CD4-positive, alpha-beta T cell treated with Interferon alpha-2 for 1 hour (primary cell): ENCODE measurements around the gene TASOR2.

Experiments
- DNase-seq, 2 donors: peaks; one replicate each; pipeline ENCODE4 v3.0.0-alpha.2; 2020 to 2022

Gene TASOR2, protein sequence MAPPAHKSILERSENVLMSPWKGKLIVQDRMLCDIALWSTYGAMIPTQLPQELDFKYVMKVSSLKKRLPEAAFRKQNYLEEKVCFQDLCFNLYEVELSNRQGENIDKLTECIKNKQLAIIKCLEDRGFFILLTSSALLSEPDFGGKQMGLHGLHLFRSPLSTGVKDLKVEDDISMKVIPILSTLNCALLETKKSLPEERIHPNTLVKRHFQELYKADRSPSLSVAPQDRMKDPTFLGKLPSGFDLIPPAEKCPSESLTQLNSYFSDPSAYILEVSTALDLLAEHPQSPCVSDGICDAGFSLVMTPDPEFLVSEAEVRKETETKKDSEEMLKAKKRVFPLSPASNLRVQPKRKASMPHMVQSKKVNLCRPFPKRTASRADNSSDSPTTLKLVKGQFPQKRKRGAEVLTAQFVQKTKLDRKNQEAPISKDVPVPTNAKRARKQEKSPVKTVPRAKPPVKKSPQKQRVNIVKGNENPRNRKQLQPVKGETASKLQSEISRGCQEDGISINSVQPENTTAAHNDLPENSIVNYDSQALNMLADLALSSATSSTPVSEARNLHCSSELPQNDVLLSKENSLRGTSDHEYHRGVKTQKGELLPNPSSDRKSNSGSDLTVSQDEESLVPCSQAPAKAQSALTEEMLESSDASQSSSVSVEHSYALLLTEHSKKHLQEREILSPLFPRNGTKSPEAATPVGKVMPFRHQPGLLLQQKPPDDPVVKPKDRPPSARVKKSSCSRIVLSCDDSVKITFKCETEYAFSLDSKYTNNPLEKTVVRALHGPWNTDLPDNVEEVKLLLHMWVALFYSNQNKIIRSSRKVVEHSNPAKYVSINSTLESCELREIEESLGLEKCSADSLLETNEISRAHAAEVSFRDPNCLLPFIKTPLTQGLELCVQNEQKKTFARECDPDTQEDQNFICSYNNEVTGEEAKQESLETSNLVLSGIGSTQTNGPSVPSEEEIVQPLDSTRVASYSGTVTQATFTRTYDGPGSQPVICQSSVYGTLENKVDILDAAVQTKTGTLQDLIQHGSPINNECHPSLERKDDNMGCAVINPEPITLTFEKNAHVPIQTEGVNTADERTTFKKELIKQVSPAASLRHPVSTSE (N-terminal part only)

DNA sequence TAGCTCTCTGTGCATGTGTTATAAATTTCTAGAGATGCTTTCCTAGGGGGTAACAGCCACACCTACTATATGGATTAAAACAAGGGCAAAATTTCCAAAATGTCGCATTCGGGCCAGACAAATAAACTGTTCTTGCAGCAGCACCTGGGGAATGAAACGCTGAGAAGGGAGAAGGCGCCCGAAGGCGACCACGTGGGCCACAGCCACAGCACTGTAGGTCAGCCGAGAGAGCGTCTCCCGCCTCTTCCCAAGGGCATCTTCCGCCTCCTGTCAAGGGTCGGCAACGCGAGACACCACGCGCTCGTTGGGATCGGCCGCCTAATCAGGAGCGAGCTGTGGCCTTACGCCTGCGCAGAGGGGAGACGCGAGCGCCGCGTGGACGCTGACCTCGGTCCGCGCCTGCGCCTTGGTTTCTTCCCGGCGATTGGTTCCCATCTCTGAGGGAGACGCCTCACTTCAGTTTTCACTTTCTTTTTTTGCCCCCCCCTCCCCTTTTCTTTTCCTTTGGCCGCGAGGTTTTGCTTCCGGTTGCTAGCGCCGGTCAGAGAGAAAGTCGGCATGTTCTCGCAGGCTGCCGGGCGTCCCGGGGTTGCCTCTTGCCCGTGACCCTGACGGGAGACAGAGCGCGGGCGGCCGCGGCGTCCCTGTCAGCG, at the start of gene TASOR2:
Gene TASOR2, plus strand, starts transcription at position 521 of the 653 bp plus-strand sequence. CDS start 35,805 bp downstream, outside the sequence.
- peak; percentile 95 to 98 for DNase-seq

DNA sequence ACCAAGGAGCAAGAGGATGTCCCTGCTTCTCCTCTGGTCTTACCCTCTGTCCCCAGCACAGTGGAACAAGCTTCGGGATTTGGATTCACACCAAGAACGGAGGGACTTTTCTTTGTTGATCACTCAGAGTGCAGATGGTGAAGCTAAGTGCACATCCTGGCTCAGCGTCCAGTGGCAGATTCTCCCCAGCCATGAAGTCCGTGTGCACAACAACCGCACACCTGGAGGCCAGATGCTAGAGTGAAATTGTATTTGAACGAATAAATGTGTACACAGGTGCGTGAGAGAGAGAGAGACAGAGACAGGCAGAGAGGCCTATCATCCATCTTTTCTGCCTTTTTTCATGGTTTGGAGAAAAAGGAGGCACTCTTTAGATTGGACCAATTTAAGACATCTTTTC, 49.7 kb upstream of the TASOR2 start:
- DNase-seq: no peak

DNA sequence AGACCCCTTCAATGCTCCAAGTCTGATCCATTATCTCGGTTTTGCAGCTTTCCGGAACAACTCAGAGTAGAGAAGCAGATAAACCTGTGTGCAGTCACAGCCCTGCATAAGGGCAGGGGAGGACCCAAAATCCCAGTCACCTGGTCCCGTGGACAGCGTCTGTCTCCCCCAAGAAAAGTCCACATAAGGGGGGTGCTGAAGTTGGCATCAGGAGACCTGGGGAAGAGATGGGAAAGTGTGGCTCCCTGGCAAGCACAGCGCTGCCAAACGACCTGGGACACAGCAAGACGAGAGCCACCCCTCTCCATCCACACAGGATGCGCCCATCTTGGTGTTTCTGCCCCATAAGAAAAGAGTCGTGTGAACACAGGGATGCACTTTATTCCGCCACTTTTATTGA, 46.1 kb upstream of the TASOR2 start:
- no peak for DNase-seq

DNA sequence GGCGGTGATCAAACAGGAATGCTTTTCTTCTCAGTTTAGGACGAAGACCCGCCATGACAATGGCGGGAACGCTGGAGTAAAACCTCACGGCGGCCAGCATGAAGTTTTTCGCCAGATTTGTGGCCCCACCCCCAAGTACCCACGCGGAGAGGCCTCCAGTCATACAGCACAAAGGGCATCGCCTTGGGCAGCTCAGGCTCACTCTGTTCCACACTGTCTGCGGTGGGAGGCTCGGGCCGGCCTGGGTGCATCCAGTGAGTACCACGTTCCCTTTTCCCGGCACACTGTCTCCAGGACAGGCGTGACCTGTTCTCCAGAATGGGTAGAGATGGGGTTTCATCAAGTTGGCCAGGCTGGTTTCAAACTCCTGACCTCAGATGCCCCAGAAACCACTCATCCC, 45.6 kb upstream of the TASOR2 start:
- no peak for DNase-seq

DNA sequence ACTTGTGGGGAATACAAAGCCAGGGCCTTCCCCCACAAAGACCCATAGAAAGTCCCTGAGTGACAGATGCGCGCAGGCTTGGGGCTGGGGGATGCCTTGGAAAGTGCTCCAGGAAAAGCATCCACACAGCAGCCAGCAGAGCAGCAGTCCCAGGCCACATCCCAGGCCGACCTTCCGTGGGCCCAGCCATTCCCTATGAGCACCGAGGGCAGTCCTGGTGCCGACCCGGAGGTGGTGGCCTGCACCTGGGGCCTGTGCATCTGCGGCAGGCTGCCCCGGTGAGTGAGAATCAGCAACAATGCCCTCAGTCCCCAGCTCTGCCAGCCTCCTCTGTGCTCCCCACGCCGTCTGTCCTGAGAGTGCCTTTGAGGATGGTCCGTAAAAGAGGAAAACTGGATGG, 44.6 kb upstream of the TASOR2 start:
- no peak for DNase-seq

DNA sequence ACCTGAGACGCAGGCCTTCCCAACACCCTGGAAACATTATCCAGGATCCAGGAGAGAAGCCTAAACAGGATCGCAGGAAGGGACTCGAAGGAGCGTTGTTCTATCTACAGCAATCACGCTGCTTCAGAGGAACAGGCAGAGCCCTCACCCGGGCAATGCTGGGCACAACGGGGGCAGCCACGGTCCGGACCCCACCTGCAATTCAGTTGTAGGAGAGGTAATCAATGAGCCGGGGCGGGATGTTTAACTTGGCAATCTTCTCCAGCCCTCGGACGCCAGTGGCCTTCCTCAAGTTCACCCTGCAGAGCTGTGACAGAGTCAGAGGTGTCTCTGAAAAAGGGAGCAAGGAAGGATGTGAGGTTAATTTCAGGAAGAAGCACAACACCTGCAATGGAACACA, 44.1 kb upstream of the TASOR2 start:
- DNase-seq: no peak

DNA sequence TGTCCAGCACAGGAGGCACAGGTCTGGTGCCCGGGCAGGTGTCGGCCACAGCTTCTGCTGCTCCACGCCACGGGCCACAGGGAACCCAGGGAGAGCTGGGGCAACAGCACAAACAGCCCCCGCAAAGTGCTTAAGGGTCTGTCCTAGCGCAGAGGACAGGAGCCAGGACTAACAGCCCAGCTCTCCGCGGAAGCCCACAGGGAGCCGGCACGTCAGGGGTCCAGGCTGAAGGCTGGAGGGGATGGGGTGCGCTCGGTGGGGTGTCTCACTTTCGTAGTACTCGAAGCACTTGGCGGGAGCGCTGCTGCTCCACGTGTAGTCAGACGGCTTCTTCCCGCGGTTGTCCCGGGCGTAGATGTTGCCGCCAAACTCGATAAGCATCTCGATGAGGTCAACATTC, 43.1 kb upstream of the TASOR2 start:
- no peak for DNase-seq

DNA sequence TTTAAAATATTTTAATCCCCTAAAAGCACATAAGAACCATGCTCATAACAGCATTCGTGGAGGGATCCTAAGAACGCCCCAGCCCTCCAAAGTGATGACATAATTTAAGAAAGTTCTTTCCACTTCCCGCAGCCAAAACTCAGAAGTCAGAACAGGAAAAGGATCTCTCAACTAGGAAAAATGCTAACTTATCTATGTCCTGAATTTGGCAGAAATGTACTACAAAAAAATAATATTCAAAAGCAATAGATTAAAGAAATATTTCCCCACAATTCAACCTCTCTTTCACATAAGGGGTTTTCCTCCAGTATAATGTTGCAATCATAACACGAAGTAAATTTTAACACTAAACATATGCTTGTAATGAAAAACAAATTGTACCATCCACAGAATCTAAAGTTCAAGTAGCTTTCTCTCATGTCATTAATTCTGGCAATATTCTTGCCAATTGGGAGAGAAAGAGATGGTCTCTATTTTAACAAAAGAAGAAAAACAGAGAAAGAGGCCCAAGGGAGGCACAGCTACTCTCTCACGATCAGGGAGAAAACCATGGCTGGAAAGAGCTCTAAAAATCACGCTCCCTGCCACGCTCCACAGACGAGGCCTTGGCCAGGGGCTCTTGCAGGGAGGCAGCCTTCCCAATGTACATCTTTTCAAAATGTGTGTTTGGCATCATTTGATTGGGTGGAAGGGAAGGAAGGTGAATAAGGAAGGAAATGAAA, 41.1 kb upstream of the TASOR2 start:
- DNase-seq: no peak

DNA sequence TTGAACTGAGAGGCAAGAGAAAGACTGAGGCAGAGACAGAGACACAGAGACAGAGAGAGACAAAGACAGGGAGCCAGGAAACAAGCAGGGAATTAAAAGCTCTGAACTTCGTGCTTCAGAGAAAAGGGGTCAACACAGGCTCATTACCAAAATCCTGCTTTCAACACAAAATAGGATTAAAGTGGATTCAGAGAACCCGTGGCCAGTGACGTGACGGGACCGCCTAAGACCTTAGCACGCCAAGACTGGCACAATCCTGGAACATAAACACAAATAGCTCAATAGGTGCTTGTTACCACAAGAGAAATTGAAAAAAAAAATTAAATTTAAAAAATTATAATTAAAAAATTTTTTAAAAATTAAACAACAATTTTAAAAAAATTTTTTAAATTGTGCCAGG, 39.7 kb upstream of the TASOR2 start:
- DNase-seq: no peak

DNA sequence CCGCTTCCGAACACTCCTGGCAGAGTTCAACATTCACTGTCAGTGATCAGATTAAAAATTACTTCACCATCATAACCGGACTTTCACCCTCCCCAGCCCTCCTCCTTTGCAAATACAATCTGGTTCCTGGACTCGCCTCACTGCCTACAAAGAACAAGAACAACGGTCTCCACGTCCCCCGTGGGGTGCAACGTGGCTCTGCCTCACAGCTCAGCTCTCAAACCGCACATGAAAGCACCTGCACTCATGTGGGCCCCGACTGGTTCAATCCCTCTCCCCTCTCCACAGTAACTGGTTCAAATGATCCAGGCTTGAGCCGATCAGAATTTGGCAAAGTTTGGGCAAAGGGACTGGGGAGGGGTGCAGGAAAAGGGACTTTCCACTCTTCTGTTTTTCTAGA, 39.3 kb upstream of the TASOR2 start:
- peak in 1 of 2 donors; percentile 13 for DNase-seq

DNA sequence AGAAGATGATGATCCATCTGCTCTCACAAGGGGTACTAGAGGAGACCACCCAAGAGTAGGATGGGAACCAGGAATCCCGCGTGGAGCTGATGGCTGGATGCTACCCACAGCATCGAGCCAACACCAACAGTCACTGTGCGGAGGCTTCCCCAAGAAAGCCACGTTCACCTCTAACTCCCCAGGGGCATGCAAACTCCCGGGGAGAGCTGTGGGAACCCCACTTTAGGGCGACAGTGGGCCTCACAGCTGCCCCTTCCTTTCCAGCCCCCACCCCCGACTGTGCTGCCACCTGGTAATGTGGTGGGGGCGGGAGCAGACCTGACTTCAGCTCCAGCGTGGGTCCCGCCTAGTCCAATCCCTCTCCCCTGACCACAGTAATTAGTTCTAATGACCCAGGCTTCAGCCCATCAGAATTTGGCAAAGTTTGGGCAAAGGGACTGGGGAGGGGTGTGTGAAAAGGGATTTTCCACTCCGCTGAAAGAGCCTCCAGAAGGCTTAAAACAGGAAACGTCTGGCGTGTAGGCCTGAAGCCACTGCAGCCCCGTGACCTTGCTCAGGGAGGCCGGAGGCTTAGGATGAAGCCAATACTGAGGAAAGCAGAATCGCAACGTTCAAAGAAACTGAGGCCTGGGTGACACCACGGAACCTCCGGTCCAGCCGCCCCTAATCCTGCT, 38.6 kb upstream of the TASOR2 start:
- no peak for DNase-seq

DNA sequence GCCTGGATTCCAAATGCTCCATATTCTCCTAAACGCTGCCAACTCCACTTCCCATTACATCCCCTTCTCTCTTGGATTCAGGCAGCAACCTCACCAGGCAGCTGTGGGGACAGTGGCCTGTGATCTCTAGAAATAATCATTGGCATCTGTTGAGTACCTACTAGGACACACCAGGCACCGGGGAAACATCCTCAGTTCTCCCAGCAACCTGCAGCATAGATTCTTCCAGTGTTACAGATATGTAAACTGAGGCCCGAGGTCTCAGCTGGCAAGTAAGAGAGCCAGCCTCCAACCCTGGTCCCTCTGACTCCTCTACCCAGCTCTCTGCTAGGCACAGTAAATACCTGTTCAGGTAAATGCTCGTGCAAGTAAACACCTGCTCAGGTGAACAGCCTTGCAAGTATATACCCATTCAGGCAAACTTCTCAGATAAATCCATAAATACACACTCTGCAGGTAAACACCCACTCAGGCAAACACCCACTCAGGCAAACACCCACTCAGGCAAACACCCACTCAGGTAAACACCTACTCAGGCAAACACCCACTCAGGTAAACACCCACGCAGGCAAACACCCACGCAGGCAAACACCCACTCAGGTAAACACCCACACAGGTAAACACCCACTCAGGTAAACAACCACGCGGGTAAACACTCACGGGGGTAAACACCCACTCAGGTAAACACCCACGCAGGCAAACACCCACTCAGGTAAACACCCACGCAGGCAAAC, 37.0 kb upstream of the TASOR2 start:
- no peak for DNase-seq

DNA sequence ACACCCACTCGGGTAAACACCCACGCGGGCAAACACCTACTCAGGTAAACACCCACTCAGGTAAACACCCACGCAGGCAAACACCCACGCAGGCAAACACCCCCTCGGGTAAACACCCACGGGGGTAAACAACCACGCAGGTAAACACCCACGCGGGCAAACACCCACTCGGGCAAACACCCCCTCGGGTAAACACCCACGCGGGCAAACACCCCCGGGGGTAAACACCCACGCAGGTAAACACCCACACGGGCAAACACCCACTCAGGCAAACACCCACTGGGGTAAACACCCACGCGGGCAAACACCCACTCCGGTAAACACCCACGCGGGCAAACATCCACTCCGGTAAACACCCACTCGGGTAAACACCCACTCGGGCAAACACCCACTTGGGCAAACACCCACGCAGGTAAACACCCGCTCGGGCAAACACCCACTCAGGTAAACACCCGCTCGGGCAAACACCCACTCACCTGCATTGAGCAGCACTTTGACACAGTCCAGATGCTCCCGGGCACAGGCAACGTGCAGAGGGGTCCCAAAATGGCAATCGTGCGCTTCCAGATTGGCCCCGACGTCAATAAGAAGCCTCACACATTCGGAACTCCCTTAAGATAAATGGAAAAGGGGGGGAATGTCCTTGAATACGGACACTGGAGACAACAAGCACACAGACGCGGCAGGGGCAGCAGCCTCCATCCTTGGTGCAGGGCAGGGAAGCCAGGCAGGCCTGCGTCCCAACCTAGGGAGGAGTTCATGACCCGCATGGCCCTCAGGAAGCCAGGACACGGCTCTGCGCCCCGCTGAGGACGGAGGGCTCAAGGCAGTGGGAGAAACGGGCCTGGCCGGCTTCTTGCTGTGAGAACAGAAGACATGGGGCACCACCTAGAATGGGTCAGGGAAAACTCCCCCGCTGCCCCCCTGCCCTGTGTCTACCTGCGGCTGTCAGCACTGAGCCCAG, 35.9 kb upstream of the TASOR2 start:
- no peak for DNase-seq

DNA sequence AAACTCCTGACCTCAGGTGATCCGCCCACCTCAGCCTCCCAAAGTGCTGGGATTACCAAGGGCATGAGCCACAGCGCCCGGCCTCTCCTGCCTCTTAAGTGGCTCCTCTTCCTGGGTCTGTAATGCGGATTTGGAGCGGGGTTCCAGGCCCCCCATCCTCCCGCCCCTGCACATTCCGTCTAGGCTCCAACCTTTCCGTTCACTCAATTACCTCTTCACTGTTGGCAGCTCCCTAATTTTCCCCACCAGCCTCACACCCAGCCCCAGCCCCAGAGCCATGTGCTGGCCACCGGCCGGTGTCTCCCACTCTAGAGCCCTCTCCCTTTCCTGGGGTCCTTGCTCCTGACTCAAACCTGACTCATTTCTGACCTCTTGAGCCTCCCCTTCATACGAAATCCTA, 34.9 kb upstream of the TASOR2 start:
- no peak for DNase-seq

DNA sequence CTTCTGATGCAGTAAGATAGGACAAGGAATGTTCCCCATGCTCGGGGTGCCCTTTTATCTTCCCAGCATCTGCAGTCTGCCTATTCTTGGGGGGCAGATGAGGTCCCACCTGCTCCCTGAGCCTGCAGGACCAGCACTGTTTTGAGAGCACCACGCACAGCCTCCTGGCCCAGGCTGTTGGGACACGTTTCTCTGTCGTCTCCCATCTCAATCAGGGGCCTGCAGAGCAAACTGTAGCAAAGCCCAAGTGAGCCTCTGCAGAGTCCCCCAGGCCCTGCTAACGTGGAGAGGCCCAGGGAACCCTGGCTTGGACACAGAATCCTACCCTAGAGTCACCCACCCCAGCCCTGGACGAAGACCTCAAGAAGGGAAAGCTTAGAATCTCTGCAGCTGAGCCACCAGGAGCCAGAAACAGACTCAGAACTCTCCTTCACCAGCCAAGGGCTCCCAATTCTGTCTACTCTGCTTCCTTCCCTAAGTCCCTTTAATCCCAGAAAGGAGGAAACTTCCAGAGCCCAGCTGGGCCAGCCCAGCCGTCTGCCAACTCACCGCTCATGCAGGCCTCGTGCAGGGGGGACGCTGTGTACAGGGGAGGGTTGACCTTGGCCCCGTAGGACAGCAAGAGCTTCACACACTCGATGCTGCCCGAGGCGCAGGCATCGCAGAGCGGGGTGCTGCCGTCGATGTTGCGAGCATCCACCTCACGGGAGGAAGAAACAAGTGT, 33.8 kb upstream of the TASOR2 start:
- no peak for DNase-seq

DNA sequence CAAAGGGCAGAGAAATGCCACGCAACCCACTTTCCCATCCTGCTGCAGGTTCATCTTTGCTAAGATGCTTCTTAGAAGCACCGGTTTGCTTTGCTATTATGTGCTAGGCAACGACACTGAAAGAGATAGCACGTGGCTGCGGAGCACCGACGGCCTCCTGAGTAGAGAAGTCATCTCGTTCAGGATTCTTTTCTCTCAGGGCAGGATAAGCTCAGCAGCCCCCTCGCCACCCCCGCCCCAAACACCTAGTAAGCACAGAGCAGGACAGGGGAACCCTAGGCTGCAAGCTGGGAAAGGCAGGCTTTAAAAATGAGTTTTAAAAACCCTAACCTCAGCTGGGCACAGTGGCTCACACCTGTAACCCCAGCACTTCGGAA, 33.3 kb upstream of the TASOR2 start:
- no peak for DNase-seq

DNA sequence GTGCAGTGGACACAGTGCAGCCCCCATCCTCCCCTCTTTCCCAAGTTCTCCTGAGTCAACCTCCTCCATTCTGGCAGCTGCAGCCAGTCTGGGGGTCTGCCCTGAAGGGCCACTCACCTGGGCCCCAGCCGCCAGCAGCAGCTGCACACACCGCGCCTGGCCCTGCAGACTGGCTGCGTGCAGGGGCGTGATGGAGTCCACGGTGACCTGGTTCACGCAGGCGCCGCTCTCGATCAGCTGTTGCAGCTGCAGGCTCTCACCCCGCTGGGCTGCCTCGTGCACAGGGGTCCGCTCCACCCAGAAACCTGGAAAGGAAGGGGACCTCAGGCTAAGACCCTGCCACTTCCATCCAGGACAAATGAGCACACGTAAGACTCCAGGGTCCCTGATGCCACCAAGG, 31.9 kb upstream of the TASOR2 start:
- DNase-seq: no peak

DNA sequence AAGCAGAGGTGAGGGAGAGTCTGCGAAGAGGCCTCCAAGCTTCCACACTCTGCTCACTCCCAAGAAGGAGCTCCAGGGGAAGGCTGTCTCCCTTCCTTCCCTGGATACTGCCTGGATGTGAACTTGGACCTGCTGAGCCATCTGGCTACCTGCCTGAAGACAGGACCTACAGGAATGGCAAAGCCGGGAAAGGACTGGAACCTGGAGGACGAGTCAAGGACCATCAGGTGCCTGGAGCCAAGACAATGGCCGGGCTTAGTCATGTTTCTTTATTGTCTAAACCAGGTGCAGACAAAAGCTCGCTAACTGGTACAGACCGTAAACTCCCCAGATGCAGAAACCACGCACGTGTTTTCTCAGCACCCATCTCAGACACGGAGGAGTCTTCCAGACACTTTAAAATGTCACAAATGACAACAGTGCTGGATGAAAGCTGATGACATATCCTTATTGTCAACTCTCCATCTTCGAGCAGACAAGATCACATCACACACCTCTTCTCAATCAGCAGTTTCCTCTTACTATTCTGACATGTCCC, 30.4 kb upstream of the TASOR2 start:
- DNase-seq: no peak

DNA sequence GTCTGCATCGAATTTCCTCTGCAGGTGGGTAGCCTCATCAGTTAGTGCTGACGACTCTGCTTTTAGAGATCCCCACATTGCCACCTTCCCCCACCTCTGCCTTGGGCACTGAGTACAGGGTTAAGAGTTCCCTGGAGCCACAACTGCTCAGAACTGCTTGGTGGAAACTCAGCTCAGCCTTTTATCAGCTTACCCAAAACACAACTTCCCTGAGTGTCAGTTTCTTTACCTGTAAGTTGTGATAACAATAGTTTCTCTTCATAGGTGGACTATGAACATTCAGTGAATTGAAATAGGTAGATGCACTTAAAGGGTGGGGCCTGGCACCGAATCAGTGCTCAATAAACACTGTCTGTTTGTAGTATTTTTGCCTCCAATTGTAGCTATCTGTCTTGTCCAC, 29.5 kb upstream of the TASOR2 start:
- DNase-seq: no peak
